Sigmoid colon (tissue), 7 donors: Measurements from ENCODE around the gene CUEDC1. TPM values are rescaled to one million over a fixed set of nuclear protein-coding genes. Genes with fewer than 3 reads are reported as not detected.

Source experiments
- DNase-seq: peaks from one replicate; pipeline ENCODE4 v3.0.0-alpha.2; 2019
- H3K27ac ChIP-seq, 4 donors: fragments of 200-600 bp; sonication (generic); one replicate each; pipeline ENCODE4 v1.5.1; 2016 to 2019; ENCODE audit warnings: mild to moderate bottlenecking in 1 of 4
- H3K27me3 ChIP-seq, 3 donors: fragments of 200-600 bp; sonication (generic); one replicate each; pipeline ENCODE4 v1.5.1; 2019; ENCODE audit warnings: mild to moderate bottlenecking in 1 of 3
- H3K36me3 ChIP-seq, 4 donors: fragments of 200-600 bp; sonication (generic); one replicate each; pipeline ENCODE4 v1.5.1; 2016 to 2019
- H3K4me1 ChIP-seq, 4 donors: fragments of 200-600 bp; sonication (generic); one replicate each; pipeline ENCODE4 v1.5.1; 2017 to 2019
- H3K4me3 ChIP-seq, 4 donors: fragments of 200-600 bp; sonication (generic); one replicate each; pipeline ENCODE4 v1.5.1; 2017 to 2019; ENCODE audit warnings: mild to moderate bottlenecking in 2 of 4, moderate library complexity in 1 of 4
- H3K9me3 ChIP-seq, 4 donors: fragments of 200-600 bp in 3 of 4; sonication (generic) in 3 of 4; one replicate each; pipeline versions ENCODE4 v1.5.1 to v1.6.1; 2013 to 2019
- EP300 ChIP-seq, 4 donors: sonication (generic); formaldehyde crosslinking; IDR thresholded peaks; one replicate each; pipeline ENCODE4 v1.6.1; 2017; ENCODE audit warnings: antibody characterized with exemption in 4 of 4
- POLR2A ChIP-seq, 2 donors: fragments of 450-650 bp; IDR thresholded peaks; one replicate each; pipeline ENCODE4 v1.6.1; 2016; ENCODE audit warnings: antibody characterized with exemption in 2 of 2, mild to moderate bottlenecking in 2 of 2, moderate library complexity in 2 of 2
- POLR2AphosphoS5 ChIP-seq, 4 donors: sonication (generic); formaldehyde crosslinking; IDR thresholded peaks; one replicate each; pipeline ENCODE4 v1.6.1; 2017; ENCODE audit warnings: antibody characterized with exemption in 4 of 4
- WGBS, 2 donors: extraction: QIAGEN DNeasy Blood & Tissue Kit; methylation state at CpG; one replicate each; pipeline ENCODE4 v1.1.7; 2013; 5-methylcytosine and 5-hydroxymethylcytosine counted together
- intact Hi-C: fragments of 100-400 bp; cut with DNase I; formaldehyde crosslinking; loops from one replicate; pipeline ENCODE4 v1.15.1; 2023
- polyA plus RNA-seq, 3 donors: library from polyadenylated mRNA; stranded (reverse); fragments of 200-250 nt; gene quantifications; one replicate each; pipeline ENCODE4 v1.2.3, GENCODE V29; 2013
- total RNA-seq, 4 donors: library from RNA; depleted of rRNA; stranded (reverse); fragments of >200 nt; gene quantifications; one replicate each; pipeline ENCODE4 v1.1.0, GENCODE V29; 2016
- TF ChIP-seq, protein P1 (sequence below), 4 experiments: fragments of 450-650 bp in 3 of 4; fragments of 200-600 bp in 1 of 4; IDR thresholded peaks; one replicate each; pipeline ENCODE4 v1.5.1; 2016 to 2019; ENCODE audit warnings: antibody characterized with exemption in 4 of 4, mild to moderate bottlenecking in 3 of 4, moderate library complexity in 2 of 4
- donor health status: healthy with polysubstance abuse.
- donor health status: Bipolar disorder and iron deficiency.
- donor health status: healthy.

Gene CUEDC1
- total and polyA plus RNA-seq, 7 donors = 3.0 to 64.0 (median 29.5) TPM

DNA sequence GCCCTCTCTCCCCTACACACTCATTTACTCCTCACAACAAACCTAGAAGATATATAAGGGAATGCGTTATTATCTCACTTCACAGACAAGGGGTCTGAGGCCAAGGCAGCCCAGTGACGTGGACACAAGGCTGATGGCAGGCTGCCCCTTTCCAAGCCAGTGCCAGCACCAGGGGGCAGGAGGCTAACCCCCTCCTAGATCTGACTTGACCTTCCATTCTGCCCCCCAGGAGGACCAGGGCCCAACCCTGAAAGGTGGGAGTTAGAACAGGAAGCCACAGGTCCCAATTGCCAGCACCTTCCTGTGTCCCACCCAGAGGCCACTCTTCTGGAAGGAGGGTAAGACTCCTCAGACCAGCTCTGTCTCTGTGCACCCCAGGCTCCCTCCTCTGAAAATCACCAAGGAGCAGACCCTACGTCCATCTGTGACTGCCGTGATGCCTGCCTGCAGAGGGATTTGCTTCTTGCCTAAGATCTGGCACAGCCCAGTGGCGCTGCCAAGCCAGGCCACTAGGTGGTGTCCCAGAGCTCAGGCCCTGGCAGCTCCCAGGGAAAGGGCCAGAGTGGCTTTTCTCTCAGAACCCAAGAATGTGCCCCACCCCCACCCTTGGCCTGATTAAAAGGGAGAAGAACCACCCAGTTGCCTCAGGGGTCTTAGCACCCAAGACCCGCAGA is 62.9 kb downstream of the CUEDC1 start:
- no peak for TF ChIP-seq EP300 (IDR thresholded peaks at IDR 0.05)
- TF ChIP-seq, protein P1, sequence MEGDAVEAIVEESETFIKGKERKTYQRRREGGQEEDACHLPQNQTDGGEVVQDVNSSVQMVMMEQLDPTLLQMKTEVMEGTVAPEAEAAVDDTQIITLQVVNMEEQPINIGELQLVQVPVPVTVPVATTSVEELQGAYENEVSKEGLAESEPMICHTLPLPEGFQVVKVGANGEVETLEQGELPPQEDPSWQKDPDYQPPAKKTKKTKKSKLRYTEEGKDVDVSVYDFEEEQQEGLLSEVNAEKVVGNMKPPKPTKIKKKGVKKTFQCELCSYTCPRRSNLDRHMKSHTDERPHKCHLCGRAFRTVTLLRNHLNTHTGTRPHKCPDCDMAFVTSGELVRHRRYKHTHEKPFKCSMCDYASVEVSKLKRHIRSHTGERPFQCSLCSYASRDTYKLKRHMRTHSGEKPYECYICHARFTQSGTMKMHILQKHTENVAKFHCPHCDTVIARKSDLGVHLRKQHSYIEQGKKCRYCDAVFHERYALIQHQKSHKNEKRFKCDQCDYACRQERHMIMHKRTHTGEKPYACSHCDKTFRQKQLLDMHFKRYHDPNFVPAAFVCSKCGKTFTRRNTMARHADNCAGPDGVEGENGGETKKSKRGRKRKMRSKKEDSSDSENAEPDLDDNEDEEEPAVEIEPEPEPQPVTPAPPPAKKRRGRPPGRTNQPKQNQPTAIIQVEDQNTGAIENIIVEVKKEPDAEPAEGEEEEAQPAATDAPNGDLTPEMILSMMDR (IDR thresholded peaks at IDR 0.05) = peak; percentile 98 to 99 (median 98)
- TF ChIP-seq POLR2A (IDR thresholded peaks at IDR 0.05) = no peak
- H3K27ac ChIP-seq = peak overlapping the region; percentile 97 to 100 (median 98)
- no peak overlapping the region for H3K4me3 ChIP-seq
- no peaks in the 10 kb centered on the region for H3K36me3 ChIP-seq
- H3K9me3 ChIP-seq = no peaks in the 10 kb centered on the region
- 32 to 59% methylated on average over 6 of the region's 6 CpGs for WGBS, 2 donors
- intact Hi-C loops = loop anchor here (2.0 kb wide), 3 partner anchors 49 to 95 kb away; partner anchors contain the start of gene CUEDC1
- no peaks in the 10 kb centered on the region for H3K27me3 ChIP-seq
- peaks cover 0 to 98% (median 91%) of the 10 kb centered on the region in 4 donors for H3K4me1 ChIP-seq
- peak; percentile 95 for DNase-seq

DNA sequence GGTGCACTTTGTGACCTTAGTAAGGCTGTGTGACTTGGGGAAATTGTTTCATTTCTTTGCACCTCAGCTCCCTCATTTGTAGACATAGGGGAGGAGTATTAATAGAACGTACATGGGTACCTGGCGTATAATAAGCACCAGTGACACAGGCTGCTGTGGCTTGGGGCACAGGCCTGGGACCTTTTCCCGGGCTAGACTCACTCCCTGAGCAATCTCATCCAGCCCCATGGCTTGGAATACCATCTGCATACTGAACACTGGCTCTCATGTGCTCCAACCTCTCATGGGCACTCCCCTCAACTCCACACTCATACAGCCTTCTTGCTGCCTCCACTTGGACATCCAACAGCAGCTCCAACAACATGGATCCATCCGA is 64.4 kb downstream of the CUEDC1 start:
- WGBS, 2 donors = 85 to 87% methylated on average over 4 of the region's 4 CpGs
- Histone ChIP-seq H3K4me1 (peaks cover 0 to 90% (median 86%) of the 10 kb centered on the region in 4 donors), H3K36me3 (no peaks in the 10 kb centered on the region), H3K9me3 (no peaks in the 10 kb centered on the region), H3K27me3 (no peaks in the 10 kb centered on the region), H3K27ac (peak overlapping the region; percentile 97 to 100 (median 98)), H3K4me3 (no peak overlapping the region)
- DNase-seq = no peak
- TF ChIP-seq, protein P1 (IDR thresholded peaks at IDR 0.05) = no peak
- no peak for TF ChIP-seq POLR2A (IDR thresholded peaks at IDR 0.05)
- no peak for TF ChIP-seq POLR2AphosphoS5 (IDR thresholded peaks at IDR 0.05)
- TF ChIP-seq EP300 (IDR thresholded peaks at IDR 0.05) = no peak
- intact Hi-C loops = loop anchor here (2.0 kb wide), 1 partner anchor 32 kb away; no protein-coding TSS in a partner anchor

GRCh38 chr17:57889892-57890856 is 65.0 kb downstream of the CUEDC1 start:
- Histone ChIP-seq H3K9me3 (no peaks in the 10 kb centered on the region), H3K27me3 (no peaks in the 10 kb centered on the region), H3K27ac (peak overlapping the region; percentile 97 to 100 (median 98)), H3K36me3 (peaks cover 0 to 4% (median 3%) of the 10 kb centered on the region in 4 donors), H3K4me3 (no peak overlapping the region), H3K4me1 (peaks cover 0 to 83% (median 79%) of the 10 kb centered on the region in 4 donors)
- peak; percentile 71 to 92 (median 88) for TF ChIP-seq POLR2AphosphoS5 (IDR thresholded peaks at IDR 0.05)
- TF ChIP-seq EP300 (IDR thresholded peaks at IDR 0.05) = peak in 3 of 4 donors; percentile 49 to 78 (median 51)
- no peak for TF ChIP-seq POLR2A (IDR thresholded peaks at IDR 0.05)
- intact Hi-C loops = loop anchor here (2.0 kb wide), 1 partner anchor 31 kb away; no protein-coding TSS in a partner anchor
- 58 to 67% methylated on average over 11 of the region's 11 CpGs for WGBS, 2 donors
- DNase-seq = peak; percentile 97

DNA sequence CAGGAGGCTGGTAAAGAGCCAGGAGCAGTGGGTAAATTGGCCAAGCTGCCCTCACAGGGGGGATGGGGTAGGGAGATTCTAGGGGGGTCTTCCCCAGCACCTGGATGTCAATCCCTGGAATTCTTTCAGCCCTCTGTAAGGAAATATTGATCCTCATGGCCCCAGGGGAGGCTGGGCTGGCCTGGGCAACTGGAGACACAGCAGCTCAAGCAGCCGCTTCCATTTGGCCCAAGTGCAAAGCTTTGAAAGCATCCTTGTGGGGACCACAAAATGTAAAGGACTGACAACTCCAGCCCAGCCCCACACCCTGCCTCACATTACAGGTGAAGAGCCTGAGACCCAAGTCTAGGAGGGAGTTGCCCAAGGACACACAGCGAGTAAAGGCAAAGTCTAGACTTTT is 66.0 kb downstream of the CUEDC1 start:
- WGBS, 2 donors = 90 to 91% methylated on average over 2 of the region's 2 CpGs
- H3K4me1 ChIP-seq = peaks cover 0 to 74% (median 70%) of the 10 kb centered on the region in 4 donors
- H3K9me3 ChIP-seq = no peaks in the 10 kb centered on the region
- H3K27ac ChIP-seq = peak overlapping the region; percentile 97 to 100 (median 98)
- intact Hi-C loops = no loop called here
- TF ChIP-seq POLR2AphosphoS5 (IDR thresholded peaks at IDR 0.05) = no peak
- no peak for TF ChIP-seq EP300 (IDR thresholded peaks at IDR 0.05)
- TF ChIP-seq POLR2A (IDR thresholded peaks at IDR 0.05) = no peak
- TF ChIP-seq, protein P1 (IDR thresholded peaks at IDR 0.05) = no peak
- peaks cover 0 to 13% (median 9%) of the 10 kb centered on the region in 4 donors for H3K36me3 ChIP-seq
- no peak overlapping the region for H3K4me3 ChIP-seq
- DNase-seq = no peak
- H3K27me3 ChIP-seq = no peaks in the 10 kb centered on the region
